HepG2 (cell line): Measurements from ENCODE around the gene ECE2. TPM values are rescaled to one million over a fixed set of nuclear protein-coding genes. Genes with fewer than 3 reads are reported as not detected.
A peak's percentile ranks its signal among the peaks of the same experiment; 100 is the strongest.

Experiments used
- ARNTL ChIP-seq: sonication (generic); formaldehyde crosslinking; IDR thresholded peaks from 2 replicates; pipeline ENCODE4 v1.4.0; 2020; ENCODE audit warnings: mild to moderate bottlenecking, missing genetic modification reagents
- CEBPB ChIP-seq: IDR thresholded peaks from 2 replicates; pipeline ENCODE4 v1.6.1; 2011; ENCODE audit warnings: low read depth, low read length, improper control_type of control experiment, borderline replicate concordance
- CHCHD3 ChIP-seq: sonication (generic); formaldehyde crosslinking; IDR thresholded peaks from 2 replicates; pipeline ENCODE4 v1.8.0; 2022; ENCODE audit warnings: mild to moderate bottlenecking, missing genetic modification reagents, moderate library complexity
- DNMT3B ChIP-seq: conservative IDR thresholded peaks from 2 replicates; pipeline ENCODE4 v1.6.1; 2016; ENCODE audit warnings: missing biosample characterization, control low read depth
- FOXA3 ChIP-seq: IDR thresholded peaks from 2 replicates; pipeline ENCODE4 v1.6.1; 2016; ENCODE audit warnings: missing genetic modification reagents, missing compliant biosample characterization
- HIVEP1 ChIP-seq: sonication (generic); formaldehyde crosslinking; IDR thresholded peaks from 2 replicates; pipeline ENCODE4 v1.4.0; 2020; ENCODE audit warnings: mild to moderate bottlenecking, missing genetic modification reagents
- HMGA1 ChIP-seq: sonication (generic); formaldehyde crosslinking; conservative IDR thresholded peaks from 2 replicates; pipeline ENCODE4 v1.4.0; 2020; ENCODE audit warnings: missing genetic modification reagents
- HNRNPH1 ChIP-seq: fragments of 200-400 bp; formaldehyde crosslinking; optimal IDR thresholded peaks from 2 replicates; pipeline ENCODE3; 2017; ENCODE audit warnings: mild to moderate bottlenecking, low read depth, low read length
- IRF2 ChIP-seq: IDR thresholded peaks from 2 replicates; pipeline ENCODE4 v1.6.1; 2018; ENCODE audit warnings: missing genetic modification reagents, missing compliant biosample characterization
- IRX3 ChIP-seq: sonication (generic); formaldehyde crosslinking; IDR thresholded peaks from 2 replicates; pipeline ENCODE4 v1.8.1; 2023; ENCODE audit warnings: mild to moderate bottlenecking, low read depth, missing genetic modification reagents, borderline replicate concordance
- KLF16 ChIP-seq, 2 experiments: sonication (generic) in 1 of 2; formaldehyde crosslinking in 1 of 2; IDR thresholded peaks; 2 replicates each; pipeline versions ENCODE4 v1.6.1 to v1.8.0; 2016 to 2023; ENCODE audit warnings: missing genetic modification reagents in 2 of 2, missing compliant biosample characterization in 1 of 2
- MEF2D ChIP-seq: sonication (generic); formaldehyde crosslinking; IDR thresholded peaks from 2 replicates; pipeline ENCODE4 v1.5.1; 2020; ENCODE audit warnings: mild to moderate bottlenecking, missing genetic modification reagents
- MTA3 ChIP-seq: sonication (generic); formaldehyde crosslinking; IDR thresholded peaks from 2 replicates; pipeline ENCODE4 v1.4.0; 2020; ENCODE audit warnings: missing genetic modification reagents
- NR3C1 ChIP-seq: sonication (generic); formaldehyde crosslinking; IDR thresholded peaks from 2 replicates; pipeline ENCODE4 v1.4.0; 2020; ENCODE audit warnings: missing genetic modification reagents
- YY1 ChIP-seq: IDR thresholded peaks from 2 replicates; pipeline ENCODE4 v1.6.1; 2011; ENCODE audit warnings: low read length, low read depth, moderate library complexity, mild to moderate bottlenecking; ENCODE audit not compliant: insufficient read depth, insufficient replicate concordance
- ZNF232 ChIP-seq: sonication (generic); formaldehyde crosslinking; IDR thresholded peaks from 2 replicates; pipeline ENCODE4 v1.4.0; 2020; ENCODE audit warnings: missing genetic modification reagents, borderline replicate concordance
- ZNF296 ChIP-seq: sonication (generic); formaldehyde crosslinking; conservative IDR thresholded peaks from 2 replicates; pipeline ENCODE4 v1.5.0; 2020; ENCODE audit warnings: mild to moderate bottlenecking, missing genetic modification reagents
- ZNF367 ChIP-seq: sonication (generic); formaldehyde crosslinking; IDR thresholded peaks from 2 replicates; pipeline ENCODE4 v1.4.0; 2020; ENCODE audit warnings: missing genetic modification reagents, borderline replicate concordance
- ZNF446 ChIP-seq: sonication (generic); formaldehyde crosslinking; IDR thresholded peaks from 2 replicates; pipeline ENCODE4 v1.5.0; 2020; ENCODE audit warnings: mild to moderate bottlenecking, missing genetic modification reagents
- ZNF451 ChIP-seq: sonication (generic); formaldehyde crosslinking; IDR thresholded peaks from 2 replicates; pipeline ENCODE4 v1.5.0; 2020; ENCODE audit warnings: mild to moderate bottlenecking, missing genetic modification reagents
- ZNF720 ChIP-seq: sonication (generic); formaldehyde crosslinking; IDR thresholded peaks from 2 replicates; pipeline ENCODE4 v1.4.0; 2020; ENCODE audit warnings: missing genetic modification reagents
- polyA plus RNA-seq, 8 experiments: library from polyadenylated mRNA; depleted of rRNA in 3 of 8; stranded (reverse) in 7 of 8; unstranded in 1 of 8; fragments of >200 nt; fragmentation: Illumina TruSeq in 4 of 8; extraction: Trizol in 4 of 8; gene quantifications; 2 replicates each; pipeline versions ENCODE4 v1.2.1 to v1.2.3, GENCODE V29; 2011 to 2016; ENCODE audit warnings: low read depth in 4 of 8, missing spikeins in 1 of 8, mixed read lengths in 1 of 8; ENCODE audit not compliant: insufficient read depth in 1 of 8
- total RNA-seq, 5 experiments: library from RNA; depleted of rRNA; stranded (reverse); fragments of >200 nt; fragmentation: Illumina TruSeq; extraction: Trizol; gene quantifications; 2 replicates each; pipeline ENCODE4 v1.2.3, GENCODE V29; 2016; ENCODE audit warnings: low read depth in 1 of 5
- TF ChIP-seq, protein P1 (sequence below): sonication (generic); formaldehyde crosslinking; IDR thresholded peaks from 2 replicates; pipeline ENCODE4 v1.8.0; 2022; ENCODE audit warnings: missing genetic modification reagents, mild to moderate bottlenecking, inconsistent platforms, borderline replicate concordance
- TF ChIP-seq, protein P2 (sequence below): sonication (generic); formaldehyde crosslinking; IDR thresholded peaks from 2 replicates; pipeline ENCODE4 v1.5.0; 2020; ENCODE audit warnings: mild to moderate bottlenecking, missing genetic modification reagents
- TF ChIP-seq, protein P3 (sequence below): IDR thresholded peaks from 2 replicates; pipeline ENCODE4 v1.6.1; 2016; ENCODE audit warnings: missing biosample characterization, missing genetic modification reagents, low read depth
- TF ChIP-seq, protein P4 (sequence below): IDR thresholded peaks from 2 replicates; pipeline ENCODE4 v1.6.1; 2016; ENCODE audit warnings: mild to moderate bottlenecking

Gene ECE2
- total and polyA plus RNA-seq, 2 of the 13 experiments (the other 11 are each of a cell fraction or from before 2014, with no cell fraction given) = not detected

DNA sequence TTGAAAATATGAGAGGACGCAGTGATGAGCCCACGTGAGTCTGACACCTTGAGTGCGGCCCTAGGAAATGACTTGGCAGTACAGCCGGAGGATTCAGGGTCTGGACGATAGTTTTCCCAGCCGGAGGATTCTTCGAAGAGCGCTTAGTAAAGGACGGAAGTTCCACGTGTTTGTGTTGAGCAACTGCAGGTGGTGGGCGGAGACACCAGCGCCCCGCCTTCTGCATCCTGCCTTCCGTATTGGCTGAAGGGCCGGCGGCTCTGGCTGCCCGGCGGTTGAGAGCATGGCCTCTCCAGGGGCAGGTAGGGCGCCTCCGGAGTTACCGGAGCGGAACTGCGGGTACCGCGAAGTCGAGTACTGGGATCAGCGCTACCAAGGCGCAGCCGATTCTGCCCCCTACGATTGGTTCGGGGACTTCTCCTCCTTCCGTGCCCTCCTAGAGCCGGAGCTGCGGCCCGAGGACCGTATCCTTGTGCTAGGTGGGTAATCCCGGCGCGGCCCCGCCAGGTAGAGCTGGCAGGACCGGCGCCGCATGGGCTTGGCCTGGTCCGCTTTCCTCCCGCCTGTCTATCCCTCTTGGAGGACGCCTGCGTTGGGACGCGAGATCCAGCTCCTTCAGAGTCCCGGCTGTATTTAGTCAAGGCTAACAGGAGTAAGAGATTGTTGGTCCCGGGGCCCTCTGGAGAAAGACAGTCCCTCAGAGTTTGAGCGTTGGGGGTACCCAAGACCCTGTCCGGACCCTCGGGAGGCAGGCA, 26.2 kb upstream of the ECE2 start, which contains the start of gene EEF1AKMT4 (continued):
- TF ChIP-seq HIVEP1 (peak; percentile 62; the same call in 1 of the 2 replicates), MEF2D (CRISPR knock-in tag) (no peak; the same call in 1 of the 2 replicates), IRX3 (no peak), NR3C1 (no peak), ZNF296 (CRISPR knock-in tag) (no peak), ZNF720 (CRISPR knock-in tag) (no peak), ARNTL (peak; percentile 87), CHCHD3 (no peak), HMGA1 (CRISPR knock-in tag) (no peak), KLF16 (CRISPR knock-in tag; IDR thresholded peaks at IDR 0.05) (peak in 1 of 2 experiments; percentile 43; a peak in 1 of 4 replicates), ZNF446 (CRISPR knock-in tag) (no peak), ZNF232 (CRISPR knock-in tag) (no peak; the same call in 1 of the 2 replicates), YY1 (peak; percentile 85), ZNF367 (CRISPR knock-in tag) (no peak), IRF2 (CRISPR knock-in tag) (peak; percentile 45), FOXA3 (peak; percentile 30; the same call in 1 of the 2 replicates), HNRNPH1 (no peak), ZNF451 (CRISPR knock-in tag) (0 out of 2 replicates have a peak, but pooled peaks have one; percentile 56), DNMT3B (CRISPR knock-in tag) (no peak), MTA3 (CRISPR knock-in tag) (no peak), CEBPB (peak; percentile 98)
- TF ChIP-seq, protein P1, sequence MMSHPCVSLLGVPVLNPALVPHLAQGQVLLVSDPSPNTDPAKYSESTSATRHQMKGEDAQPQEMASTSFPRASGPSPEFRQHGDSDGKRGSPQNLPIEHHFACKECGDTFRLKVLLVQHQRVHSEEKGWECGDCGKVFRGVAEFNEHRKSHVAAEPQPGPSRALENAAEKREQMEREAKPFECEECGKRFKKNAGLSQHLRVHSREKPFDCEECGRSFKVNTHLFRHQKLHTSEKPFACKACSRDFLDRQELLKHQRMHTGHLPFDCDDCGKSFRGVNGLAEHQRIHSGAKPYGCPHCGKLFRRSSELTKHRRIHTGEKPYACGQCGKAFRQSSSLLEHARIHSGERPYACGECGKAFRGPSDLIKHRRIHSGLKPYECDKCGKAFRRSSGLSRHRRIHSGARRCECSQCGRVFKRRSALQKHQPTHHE (CRISPR knock-in tag) = no peak
- TF ChIP-seq, protein P2, sequence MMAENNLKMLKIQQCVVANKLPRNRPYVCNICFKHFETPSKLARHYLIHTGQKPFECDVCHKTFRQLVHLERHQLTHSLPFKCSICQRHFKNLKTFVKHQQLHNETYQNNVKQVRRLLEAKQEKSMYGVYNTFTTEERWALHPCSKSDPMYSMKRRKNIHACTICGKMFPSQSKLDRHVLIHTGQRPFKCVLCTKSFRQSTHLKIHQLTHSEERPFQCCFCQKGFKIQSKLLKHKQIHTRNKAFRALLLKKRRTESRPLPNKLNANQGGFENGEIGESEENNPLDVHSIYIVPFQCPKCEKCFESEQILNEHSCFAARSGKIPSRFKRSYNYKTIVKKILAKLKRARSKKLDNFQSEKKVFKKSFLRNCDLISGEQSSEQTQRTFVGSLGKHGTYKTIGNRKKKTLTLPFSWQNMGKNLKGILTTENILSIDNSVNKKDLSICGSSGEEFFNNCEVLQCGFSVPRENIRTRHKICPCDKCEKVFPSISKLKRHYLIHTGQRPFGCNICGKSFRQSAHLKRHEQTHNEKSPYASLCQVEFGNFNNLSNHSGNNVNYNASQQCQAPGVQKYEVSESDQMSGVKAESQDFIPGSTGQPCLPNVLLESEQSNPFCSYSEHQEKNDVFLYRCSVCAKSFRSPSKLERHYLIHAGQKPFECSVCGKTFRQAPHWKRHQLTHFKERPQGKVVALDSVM (CRISPR knock-in tag) = no peak
- TF ChIP-seq, protein P3, sequence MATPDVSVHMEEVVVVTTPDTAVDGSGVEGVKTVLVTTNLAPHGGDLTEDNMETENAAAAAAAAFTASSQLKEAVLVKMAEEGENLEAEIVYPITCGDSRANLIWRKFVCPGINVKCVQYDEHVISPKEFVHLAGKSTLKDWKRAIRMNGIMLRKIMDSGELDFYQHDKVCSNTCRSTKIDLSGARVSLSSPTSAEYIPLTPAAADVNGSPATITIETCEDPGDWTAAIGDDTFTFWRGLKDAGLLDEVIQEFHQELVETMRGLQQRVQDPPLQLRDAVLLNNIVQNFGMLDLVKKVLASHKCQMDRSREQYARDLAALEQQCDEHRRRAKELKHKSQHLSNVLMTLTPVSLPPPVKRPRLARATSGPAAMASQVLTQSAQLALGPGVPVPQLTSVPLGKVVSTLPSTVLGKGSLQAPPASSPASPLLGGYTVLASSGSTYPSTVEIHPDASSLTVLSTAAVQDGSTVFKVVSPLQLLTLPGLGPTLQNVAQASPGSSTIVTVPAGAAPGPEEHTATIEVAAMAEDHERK = no peak
- TF ChIP-seq, protein P4, sequence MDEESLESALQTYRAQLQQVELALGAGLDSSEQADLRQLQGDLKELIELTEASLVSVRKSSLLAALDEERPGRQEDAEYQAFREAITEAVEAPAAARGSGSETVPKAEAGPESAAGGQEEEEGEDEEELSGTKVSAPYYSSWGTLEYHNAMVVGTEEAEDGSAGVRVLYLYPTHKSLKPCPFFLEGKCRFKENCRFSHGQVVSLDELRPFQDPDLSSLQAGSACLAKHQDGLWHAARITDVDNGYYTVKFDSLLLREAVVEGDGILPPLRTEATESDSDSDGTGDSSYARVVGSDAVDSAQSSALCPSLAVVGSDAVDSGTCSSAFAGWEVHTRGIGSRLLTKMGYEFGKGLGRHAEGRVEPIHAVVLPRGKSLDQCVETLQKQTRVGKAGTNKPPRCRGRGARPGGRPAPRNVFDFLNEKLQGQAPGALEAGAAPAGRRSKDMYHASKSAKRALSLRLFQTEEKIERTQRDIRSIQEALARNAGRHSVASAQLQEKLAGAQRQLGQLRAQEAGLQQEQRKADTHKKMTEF = peak; percentile 54
